NCI-H2227 treated with DMSO at 0.1 percent for 48 hours (cell line): ENCODE measurements around the gene PREX1.

Experiments
- DNase-seq: peaks from one replicate; lab custom pipeline; 2025; lab: John Stamatoyannopoulos, UW

PREX1 gene

DNA sequence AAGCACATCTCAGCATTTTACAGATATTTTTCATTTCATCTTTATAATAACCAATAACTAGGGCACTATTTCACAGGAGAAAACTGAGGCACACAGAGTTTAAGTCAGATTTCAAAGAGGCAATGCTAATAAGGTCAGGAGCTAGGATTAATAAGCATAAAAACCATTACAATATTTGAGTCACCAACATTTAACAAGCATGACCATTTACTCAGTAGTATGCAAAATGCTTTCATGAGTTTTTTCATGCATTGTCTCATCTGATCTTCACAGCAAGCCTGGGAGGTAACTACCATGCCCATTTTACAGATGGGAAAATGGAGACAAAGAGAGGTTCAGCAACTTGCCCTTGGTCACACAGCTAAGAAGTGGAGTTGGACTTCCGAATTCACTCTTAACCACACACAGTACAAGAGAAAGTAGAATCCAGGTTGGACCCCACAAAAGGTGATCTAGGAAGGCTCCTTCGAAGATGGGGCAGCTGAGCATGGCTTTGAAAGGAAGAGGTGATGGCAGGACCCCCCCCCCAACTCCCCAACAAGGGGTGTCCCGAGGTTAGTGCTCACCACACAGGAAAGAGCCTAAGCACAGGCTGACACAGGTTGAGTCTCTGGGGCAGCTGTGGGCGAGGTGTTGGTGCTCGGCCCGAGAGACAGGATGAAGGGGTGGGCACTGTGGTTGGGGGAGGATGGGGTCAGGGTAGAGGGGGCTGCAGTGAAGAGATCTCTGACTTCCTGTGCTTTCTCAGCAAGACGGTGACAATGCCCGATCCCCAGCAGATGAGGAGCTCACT, 108.8 kb downstream of the PREX1 start:
- DNase-seq: no peak

DNA sequence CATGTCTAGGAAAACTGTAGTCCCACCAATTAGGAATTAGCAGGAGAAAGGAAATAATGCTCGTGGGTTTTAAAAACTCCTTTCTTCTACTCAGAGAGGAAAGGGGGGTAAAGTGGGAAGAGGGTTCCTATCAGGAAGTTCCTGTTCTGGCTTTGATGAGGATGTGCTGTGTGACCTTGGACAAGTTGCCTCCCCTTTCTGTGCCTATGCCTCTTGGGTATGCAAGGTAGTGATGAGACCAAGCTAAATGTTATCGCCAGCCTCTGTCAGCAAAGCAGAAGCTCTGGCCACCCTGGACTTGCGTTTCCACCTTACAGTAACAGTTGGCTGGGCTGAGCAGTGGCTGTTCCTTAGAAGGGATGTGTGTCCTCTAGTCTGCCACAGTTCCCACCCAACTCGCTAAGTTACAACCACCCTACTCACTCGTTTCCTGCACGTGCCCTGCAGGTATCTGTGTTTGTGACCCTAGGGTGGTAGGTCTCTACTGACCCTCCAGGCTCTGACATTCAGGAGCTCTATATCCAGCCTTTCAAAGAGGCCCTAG, 110.0 kb downstream of the PREX1 start:
- DNase-seq: no peak

DNA sequence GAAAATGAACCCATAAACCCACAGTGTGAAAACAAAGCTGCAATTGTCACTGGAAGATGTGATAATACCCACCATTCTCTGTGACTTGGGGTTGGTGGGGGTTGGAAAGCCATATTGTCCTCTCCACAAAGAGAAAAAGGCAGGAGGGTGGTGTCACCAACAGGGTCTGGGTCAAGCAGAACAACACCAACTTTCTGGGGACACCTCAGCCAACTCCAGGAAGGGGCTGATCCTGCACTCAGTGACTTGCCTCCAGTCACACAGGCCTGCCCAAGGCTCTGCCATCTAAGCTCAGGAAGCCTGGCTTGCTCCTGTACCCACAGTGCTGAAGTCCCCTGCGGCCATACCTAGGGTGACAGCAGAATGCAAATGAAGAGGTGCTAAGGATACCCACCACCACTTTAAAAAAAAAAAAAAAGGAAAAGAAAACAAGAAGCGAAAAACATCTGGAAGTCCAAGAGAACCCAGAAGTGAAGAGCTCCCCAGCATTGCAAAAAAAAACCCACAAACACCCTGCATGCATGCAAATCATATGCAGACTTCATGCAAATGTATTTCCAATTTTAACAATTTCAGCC, 110.6 kb downstream of the PREX1 start:
- DNase-seq: no peak

DNA sequence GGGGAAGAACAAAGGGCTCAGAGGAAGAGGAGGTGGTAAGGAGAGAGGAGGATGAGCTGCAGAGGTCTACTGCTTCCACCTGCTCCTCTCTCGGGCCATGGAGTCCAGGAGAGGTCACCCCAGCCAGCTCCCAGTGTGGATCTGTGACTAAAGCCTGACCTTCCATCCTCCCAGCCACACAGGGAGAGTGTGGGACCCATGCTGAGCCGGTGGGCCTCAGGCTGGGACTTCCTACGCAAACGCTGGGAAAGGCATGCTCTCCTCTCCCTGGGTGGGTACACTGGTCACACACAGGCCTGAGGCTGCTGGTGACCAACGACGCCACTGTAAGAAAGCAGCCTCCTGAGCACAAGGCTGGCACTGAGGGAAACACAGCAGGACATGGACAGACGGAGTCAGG, 111.3 kb downstream of the PREX1 start:
- DNase-seq: no peak

DNA sequence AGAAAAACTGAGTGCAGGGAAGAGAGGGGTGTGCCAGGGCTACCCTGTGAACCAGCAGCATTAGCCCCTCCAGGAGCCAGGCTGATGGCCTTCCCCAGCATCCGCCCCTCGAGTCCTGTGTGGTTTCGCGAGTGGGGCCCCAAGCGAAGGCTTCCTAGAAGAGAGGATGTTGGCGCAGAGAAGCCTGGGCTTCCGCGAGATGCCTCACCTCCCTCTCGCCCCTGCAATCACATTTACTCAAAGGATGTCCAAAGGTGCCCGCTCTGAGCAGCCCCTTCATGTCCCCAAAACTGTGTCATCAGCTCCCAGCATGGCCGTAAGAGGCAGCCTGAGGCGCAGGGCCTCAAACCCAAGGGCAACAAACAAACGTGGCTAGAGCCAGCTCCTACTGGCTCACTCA, 111.7 kb downstream of the PREX1 start:
- no peak for DNase-seq

DNA sequence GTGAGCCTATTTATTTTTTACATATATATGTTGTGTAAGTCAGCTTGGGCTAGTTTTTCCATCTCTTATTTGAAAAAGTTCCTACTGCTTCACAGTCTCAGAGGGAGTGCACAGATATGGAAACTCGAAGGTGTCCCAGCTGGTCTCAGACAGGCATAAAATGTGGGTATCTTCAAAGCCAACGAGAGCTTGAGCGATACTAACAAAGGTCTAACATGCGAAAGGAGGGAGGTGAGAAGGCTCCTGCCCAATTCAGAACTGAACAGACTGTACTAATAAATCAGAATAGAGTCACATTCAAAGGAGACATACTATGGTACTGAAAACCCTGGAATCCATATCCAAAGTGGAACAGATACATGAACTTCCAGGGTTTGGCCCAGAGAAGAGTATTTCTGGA, 113.0 kb downstream of the PREX1 start:
- DNase-seq: no peak

DNA sequence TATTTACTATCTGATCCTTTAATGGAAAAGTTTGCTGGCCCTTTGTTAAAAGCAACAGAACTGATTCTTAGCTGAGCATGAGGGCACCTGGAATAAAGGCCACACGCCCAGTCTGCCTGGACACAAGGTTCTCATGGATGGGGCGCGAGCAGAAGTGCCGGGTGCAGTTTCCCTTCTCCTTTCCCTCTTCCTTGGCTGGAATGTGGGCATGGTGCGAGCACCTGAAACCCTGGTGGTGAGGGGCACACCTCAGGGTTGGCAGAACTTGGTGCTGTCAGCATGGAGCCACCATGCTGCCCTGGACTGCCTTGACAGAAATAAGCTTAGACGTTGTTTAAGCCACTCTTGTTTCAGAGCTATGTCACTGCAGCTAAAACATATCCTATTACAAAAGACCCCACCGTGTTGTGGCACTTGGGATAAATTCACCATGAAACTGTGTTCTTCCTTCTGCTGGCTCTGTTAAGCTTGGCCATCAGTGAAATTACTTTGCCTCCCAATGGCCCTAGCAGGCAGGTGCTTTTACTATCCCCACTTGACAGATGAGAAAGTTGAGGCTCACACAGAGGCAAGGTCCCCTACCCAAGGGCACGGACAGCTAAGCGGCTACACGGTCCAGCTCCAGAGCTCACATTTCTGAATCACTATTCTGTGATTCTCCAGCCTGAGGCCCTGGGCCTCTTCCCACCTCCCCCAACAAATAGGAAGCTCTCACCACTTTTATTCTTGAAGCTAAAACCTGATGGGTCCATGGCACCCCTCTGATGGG, 115.9 kb downstream of the PREX1 start:
- DNase-seq: no peak

DNA sequence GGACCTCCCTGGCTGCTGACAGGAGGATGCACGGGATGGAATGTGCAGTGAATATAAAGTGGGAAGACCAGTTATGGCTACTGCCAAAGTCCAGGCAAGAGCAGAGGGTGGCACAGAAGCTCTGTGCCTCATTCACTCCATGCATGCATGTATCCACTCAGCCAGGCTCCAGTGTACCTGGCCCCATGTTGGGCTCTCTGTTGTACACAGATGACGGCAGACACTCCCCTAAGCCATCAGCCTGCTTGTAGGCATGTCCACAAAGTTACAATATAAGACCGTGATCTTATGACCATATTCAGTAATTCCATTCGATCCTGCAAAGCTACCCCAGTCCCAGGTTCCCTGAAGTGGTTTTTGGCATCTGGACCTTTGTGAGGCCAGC, 116.8 kb downstream of the PREX1 start:
- no peak for DNase-seq

DNA sequence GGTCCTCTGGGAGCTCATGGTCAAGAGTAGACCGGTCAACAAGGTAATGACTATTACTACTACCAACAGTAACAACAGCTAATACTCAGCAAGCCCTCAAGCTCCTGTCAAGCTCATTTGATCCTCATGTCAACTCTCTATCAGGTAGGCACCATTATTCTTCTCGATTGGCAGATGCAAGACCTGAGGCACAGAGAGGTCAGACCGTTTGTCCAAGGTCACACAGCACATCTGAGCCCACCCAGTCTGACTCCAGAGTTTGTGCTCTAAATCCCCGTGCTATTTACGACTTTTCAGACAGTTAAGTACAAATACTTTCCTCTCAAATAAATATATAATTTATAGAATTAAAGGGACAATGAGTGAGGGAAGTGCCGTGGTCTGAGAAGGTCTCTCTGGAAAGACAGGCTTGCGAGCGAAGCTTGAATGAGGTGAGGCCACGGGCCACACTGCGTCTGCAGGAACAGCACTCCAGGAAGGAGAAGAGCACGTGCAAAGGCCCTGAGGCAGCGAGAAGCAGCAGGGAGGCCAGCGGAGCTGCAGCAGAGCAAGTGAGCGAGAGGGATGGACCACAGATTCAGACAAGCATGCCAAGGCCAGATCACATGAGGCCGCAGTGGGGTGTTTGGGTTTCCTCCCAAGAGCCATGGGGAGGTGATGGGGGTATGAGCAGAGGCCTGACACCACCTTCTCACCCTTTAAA, 117.3 kb downstream of the PREX1 start:
- no peak for DNase-seq

DNA sequence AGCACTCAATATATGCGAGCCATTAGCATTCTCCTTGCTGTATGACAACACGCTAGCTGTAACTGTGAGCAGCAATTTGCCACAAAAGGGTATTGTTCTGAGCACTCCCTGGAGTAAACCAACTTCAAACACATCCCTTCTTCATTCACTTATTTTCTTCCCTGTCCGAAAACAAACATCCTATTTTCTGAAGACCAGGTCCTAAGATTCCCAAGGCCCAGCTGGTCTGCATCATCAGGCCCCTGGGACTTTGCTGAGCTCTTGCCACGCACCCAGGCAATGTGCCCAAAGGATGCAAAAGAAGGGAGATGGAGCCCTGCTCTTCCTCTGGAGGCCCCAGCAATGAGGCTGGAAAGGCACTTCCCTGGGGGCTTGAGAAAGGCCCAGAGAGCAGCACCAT, 118.1 kb downstream of the PREX1 start:
- no peak for DNase-seq

DNA sequence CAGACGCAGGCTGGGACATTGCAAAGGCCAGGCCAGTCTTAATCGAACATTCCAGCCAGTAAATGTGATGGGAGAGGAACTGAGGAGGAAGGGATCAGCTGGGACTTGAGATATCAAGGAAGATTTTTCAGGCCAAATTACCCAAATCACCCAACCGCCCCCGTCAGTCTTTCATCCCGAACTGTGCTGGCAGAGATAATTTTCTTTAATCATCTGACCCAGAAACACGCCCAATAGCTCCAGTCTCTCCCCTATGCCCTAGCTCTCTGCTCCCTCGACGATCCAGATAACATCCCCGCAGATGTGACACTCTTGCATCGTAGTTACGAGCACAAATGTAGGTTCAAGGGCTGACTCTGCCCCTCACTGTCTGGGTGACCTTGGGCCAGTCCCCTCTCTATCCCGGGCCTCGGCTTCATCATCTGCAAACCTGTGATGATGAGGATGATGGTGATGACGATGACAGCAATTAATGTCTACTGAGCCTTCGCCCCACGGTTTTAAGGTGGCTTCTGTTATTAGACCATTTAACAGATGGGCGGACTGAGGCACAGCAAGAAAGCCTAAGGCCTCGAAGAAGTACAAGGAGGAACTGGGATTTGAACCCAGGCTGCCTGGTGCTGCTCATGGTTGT, 118.6 kb downstream of the PREX1 start:
- no peak for DNase-seq

DNA sequence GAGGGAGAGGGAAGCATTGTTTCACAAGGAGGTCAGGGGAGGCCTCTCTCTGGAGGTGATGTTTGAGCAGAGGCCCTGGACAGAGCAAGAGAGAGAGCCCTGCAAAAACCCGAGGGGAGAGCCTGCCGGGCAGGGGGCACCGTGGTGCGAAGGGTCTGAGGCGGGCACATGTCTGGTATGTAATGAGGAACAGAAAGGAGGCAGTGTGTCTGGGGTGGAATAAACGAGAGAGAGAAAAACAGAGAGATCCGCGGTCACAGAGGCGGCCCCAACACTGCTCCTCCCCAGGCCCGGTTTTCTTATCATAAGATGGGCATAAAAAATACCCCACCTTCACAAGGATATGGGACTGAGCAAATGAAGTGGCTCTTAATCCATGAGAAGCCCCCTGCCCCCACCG, 119.2 kb downstream of the PREX1 start:
- no peak for DNase-seq

DNA sequence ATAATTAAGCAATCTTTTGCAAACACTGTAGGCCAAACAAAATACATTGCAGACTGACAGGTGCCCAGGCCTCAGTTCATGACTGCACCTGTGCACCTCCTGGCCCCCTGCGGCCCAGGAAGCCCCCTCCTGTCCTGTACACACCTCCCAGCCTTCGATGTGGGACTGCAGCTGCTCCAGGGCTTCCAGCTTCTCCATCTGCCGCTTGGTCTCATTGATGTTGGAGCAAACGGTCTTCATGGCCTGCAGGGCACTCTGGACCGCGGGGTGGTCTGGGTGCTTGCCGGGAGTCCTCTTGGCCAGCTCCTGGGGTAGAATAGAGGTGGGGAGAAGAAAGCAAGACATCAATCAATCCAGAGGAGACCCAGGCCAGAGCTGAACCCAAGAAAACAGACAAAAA, 119.7 kb downstream of the PREX1 start:
- DNase-seq: no peak

DNA sequence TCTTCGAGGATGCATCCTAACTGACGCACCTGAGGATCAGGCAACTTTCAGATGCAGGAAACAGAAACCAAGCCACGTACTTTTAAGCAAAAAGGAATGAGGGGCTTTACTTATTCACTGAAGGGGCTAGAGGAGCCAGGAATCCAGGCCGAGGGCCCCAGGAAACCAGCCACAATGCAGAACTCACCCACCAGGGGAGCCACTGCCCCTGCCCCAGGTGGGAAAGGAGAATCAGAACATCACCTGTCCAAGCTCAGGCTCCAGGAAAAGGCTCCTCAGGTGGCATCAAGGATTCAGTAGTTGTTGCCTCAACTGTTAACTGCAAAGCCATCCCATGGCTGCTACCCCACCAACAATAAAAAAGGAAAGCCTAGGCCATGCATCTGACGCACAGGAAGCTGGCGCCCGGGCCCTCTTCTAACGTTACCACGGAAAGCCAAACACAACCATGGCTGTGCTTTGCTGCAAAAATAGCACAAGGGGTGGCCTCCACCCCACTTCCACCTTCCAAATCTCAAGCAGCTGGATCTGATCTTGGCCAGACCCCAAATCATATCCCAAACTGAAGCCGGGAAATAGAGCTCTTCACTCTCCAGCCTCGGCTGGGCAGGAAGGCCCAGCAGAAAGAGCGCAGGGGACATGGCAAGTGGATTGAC, 121.0 kb downstream of the PREX1 start:
- DNase-seq: no peak

DNA sequence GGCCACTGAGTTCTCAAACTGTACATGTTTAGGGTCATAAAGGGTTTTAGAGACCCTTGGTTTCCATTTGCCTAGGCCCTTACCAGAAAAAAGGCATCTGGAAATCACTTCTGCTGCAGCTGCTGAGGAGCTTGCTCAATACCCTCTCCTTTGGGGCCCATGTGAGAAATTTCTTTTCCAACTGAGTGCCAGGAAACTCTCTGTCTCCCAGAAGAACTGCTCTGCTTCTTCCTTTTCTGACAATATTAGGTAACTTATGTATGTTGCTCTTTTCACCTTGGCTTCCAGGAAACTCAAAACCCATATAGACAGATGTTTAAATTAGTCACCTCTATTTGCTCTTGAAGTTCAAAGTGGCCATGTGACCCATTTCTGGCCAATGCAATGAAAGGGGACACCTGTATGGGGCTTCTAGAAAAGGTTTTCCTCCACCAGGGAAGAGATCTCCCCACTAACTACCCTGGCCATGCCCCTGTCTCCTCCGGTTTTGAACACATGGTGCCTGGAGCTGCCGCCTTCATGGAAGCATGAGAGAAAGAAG, 121.6 kb downstream of the PREX1 start:
- DNase-seq: no peak

DNA sequence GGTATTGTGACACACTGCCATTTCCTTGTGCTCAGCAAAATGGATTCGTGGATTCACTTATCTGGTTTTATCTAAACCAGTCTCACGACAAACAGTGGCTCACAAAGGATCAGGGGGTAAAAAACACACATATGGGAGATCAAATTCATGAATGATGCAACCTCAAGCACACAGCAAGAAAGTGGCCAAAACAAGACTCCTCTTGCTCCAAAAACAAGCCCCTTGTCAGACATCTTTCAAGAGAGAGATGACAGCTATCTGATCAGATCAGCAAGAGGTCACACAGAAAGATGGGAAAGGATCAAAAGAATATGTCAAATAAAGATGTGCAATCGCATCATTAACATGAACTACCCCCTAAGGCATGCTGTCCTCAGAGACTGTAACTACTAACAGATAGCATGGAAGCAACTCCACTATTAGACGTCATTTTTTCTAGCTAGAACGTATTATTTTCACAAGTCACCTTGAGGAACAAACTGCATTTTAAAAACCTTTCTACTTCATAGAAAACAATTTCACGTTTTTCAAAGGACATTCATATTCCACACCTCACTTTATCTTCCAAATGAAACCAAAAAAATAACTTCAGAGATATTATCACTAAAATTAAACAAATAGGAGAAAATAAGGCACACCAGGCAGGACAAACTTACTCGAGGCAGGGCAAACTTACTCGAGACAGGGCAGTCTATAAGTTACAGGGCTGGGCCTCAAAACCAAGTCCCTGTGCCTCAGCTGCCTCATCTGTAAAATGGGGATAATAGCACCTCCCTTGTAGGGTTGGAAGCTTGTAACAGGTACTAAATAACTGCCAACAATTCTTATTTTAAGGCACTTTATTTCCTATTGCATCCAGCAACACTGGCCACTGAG, 122.3 kb downstream of the PREX1 start:
- no peak for DNase-seq

DNA sequence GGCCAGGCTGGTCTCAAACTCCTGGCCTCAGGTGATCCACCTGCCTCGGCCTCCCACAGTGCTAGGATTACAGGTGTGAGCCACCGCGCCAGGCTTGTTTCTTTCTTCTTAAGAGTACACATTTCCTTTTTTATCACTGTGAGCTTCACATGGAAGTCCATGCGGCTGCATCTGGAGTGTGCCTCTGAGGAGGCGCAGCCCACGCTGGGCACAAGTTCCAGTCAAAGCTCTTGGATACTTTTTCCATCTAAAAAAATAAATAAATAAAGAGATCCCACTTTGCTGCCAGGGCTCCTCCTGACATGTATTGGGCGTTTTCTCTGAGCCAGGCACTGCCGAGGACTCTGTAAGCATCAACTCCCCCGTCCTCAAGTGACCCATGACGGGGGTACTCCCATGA, 123.0 kb downstream of the PREX1 start:
- no peak for DNase-seq

DNA sequence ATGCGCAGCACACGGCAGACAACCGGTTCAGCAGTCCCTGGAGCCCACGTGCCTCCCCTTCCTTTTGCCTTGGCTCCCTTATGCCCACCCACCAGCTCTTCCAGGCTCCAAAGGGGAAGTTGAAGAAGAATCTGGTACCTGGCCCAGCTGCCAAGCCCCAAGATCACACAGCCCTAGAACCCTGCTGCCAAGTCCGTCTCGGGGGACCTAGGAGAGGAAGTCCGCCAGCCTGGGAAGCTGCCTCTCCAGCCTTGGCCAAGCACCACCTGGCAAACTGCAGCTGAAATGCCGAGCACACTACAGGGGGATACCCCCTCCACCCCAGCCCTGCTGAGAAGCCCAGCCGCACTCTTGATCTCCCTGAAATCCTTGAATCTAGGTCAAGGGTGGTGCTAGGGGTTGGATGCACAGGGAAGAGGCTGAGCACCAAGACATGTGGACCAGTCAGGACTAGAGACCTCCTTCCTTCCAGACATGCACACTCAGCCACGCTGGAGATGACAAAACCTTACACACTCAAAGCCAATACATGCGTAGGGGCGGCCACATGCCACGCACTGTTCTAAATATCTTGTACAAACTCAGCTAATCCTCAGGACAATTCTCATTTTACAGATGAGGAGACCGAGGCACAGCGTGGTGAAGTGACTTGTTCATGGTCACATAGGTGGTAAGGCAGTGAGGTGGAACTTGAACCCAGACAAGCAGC, 124.1 kb downstream of the PREX1 start:
- no peak for DNase-seq

DNA sequence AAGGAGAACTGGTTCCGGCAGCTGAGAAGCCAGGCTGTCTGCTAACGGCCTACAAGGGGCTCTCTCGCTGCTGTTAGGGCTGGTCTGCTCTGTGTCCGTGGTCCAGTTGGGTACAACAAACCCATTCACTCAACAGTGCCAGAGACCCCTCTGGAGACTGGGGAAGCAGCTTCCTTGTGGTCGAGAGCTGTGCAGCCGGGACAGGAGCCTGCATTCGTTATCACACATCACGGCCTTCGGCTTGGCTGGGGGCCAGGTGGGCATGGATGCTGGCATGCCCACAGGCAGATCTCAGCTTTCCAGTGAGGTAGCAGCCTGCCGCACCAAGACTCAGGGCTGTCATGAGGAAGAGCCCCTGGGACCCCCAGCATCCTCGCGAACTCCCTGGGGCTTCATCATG, 124.7 kb downstream of the PREX1 start:
- DNase-seq: no peak
